NCI-H2029 treated with DMSO at 0.1 percent for 48 hours (cell line): ENCODE data around the gene GTPBP10.
"Not testable (repeated sequence)": the region's sequence is repeated elsewhere in the genome, so short reads cannot be mapped to it uniquely, and the experiment has no call there.

Source experiments
- DNase-seq: peaks from one replicate; lab custom pipeline; 2025; lab: John Stamatoyannopoulos, UW

GTPBP10 gene, protein sequence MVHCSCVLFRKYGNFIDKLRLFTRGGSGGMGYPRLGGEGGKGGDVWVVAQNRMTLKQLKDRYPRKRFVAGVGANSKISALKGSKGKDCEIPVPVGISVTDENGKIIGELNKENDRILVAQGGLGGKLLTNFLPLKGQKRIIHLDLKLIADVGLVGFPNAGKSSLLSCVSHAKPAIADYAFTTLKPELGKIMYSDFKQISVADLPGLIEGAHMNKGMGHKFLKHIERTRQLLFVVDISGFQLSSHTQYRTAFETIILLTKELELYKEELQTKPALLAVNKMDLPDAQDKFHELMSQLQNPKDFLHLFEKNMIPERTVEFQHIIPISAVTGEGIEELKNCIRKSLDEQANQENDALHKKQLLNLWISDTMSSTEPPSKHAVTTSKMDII

DNA sequence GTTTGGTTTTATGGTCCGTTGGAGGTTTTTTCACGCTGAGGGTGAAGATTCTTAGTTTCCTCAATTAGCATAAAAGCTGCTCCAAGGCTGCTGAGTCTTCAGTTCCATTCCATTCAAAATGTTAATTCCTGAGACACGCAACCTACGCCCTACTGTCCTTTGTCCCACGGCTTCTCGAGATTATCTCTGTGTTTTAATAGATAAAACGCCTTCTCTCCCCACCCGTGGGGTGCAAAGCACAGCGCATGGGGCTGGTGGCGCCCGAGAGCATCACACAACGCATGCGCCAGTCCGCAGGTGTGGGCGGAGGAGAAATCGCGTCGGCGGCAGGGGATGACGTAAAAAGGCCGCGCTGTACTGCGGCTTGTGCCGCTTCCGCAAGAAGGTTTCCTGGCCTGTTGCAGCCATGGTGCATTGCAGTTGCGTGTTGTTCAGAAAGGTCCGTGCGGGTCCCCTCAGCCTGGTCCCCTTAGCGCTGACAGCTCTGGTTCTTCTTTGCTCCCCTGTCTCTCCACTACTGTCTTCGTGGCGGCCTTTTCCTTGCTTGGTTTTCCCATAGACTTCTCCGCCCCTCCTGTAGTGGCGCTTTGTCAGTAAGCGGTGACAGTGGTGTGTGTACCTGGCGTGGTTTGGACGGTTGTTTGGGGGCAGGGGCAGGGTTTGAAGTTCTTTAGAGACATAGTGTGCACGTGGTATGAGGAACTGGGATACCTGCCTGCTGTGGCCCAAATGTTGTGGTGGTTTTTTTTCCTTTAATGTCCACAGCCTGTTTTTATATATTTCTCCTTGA lies at the start of gene GTPBP10:
Gene GTPBP10 (plus strand): TSS at position 381 of the 790 bp plus-strand sequence. CDS start 26 bp downstream, at position 407.
- DNase-seq, result peak; percentile 90

DNA sequence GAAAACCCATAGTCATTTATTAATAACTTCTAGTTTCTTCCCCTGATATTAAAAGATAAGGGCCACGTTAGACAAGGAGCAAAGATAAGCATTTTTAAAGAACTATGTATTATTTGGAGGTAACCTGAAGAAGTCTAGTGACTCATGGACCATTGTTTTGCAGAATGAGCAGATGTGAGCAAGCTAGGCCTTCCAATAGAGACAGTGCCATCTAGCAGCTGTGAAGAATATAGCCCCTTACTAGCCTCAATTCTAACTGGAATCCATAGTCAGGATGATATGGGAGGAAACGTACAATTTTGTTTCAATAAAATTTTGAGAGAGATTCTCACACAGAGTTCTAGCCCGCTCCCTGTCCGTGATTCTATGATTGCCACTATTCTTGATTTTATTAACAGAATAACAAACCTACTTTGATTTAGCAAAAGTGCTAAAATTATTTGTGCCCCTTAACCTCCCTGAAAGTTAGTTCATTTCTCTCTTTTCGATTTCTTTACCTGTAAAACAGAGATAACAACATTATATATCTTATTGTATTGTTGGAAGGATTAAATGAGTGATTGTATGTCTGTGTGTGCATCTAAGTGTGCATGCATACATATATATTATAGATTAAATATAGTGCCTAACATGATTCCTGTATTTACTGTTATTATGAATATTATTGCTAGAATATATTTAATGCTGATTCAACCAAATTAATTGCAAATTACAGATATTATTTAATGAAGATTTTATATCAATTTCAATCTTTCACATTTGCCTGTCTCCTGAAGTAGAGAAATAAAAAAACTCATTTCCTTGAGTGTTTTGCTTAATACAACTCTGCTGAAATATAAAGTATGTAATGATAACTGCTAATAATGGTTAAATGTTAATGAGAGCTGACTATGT lies 48.1 kb upstream of the GTPBP10 start:
- DNase-seq, result no peak

DNA sequence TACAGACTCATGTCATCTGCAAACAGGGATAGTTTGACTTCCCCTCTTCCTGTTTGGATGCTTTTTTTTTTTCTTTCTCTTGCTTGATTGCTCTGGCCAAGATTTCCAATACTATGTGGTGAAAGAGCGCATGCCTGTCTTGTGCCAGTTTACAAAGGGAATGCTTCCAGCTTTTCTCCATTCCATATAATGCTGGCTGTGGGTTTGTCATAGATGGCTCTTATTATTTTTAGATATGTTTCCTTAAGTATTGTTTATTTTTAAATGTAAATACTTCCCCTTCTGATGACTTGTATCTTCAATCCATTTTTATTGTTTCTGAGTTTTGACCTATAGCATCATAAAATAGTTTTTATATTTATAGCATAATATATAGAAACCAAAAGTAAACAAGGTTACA lies 43.3 kb upstream of the GTPBP10 start:
- no peak for DNase-seq

DNA sequence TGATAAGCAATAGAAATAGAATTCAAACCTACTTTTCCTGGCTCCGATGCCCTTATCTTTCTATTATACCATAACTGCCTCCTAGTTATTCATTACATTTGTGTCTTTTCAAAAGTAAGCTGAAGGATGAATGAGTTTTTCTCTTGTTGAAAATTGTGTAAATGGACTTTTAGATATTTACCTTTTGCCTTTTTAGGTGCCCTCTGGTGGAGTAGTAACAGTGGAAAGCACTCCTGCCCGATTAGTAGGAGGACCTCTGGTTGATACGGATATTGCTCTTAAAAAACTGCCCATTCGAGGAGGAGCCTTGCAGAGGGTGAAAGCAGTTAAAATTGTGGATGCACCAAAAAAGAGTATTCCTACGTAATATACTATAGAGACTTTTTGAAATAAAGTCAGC lies 36.6 kb upstream of the GTPBP10 start:
- no peak for DNase-seq

DNA sequence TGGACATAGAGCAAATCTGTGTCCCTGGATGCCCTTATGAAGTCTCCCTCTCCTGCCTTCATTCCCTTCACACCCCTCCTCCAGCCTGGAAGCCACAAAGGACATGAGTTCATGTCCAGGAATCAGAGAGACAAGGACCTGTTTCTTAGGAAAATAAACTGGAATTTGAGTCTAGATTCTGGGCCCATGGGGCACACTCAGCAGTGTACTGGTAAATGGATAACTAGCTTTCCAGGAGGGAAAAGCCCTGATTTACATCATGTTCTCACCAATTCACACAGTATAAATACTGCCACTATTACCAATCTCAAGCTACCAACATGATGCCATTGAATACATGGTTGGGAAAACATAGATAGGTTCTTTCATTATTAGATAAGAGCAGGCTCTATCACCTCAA lies 35.3 kb upstream of the GTPBP10 start:
- DNase-seq, result no peak

DNA sequence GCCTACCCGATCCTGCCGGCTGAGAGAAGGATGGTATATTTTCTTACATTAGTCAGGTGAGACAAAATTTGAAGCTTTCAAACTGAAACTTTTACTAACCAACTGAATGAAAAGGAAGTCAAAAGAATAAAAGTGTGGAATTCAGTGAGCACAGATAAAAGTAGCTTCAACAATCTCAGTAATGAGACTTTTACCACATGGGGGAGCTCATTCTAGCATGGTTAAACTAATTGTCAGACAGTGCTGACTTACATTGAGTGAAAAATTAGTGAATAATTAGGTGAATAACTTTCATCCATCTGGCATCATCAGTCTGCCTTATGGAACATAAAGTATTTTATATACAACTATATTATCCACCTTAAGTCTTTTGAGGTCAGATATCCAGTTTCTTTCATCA lies 33.8 kb upstream of the GTPBP10 start:
- DNase-seq, result no peak

DNA sequence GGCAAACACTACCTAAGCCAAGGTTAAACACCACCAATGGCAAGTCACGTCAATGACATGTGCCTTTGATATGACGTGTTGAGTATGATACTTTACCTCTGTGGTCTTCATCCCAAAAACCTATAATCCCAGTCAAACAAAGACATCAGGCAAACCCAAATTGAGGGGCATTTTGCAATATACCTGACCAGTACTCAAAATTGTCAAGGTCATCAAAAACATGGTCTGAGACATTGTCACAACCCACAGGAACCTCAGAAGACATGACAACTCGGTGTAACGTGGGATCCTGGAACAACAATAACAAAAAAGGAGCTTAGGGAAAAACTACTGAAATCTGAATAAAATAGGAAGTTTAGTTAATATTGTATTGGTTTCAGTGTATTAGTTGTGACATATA lies 32.6 kb upstream of the GTPBP10 start:
- no peak for DNase-seq

DNA sequence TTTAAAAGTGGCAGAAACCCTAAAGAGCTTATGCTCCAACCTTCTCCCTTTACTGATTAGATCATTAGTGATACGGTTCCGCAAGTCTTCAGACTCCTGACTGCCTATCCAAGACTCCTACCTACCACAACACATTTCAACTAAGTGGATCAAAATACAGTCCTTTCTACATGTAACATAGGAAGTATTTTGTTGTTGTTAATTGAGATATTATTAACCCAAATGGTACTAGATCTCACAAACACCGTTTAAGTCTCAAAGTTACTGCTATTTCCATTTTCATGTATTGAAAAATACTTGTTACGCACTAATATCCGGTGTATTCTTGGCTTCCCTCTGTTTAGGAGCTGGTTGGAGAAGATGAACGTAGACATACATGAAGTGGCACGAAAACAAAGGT lies 26.5 kb upstream of the GTPBP10 start:
- no peak for DNase-seq

DNA sequence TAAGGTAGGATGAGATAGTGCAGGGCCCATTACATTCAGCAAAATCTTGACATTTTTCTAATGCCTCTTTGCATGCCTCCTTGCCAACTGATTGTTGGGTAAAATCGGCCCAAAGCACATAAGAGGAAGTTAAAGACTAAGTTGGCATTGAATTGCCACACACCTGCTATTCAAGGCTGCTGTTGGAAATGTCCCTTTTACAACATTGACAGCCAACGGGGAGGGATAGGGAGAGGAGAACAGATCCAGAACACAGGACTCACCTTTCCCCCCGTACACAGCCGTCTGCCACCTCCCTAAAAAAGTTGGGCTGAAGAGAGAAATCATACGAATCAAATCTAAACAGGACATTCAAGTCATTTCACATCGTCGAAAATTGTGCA lies 26.1 kb upstream of the GTPBP10 start:
- DNase-seq, result no peak

DNA sequence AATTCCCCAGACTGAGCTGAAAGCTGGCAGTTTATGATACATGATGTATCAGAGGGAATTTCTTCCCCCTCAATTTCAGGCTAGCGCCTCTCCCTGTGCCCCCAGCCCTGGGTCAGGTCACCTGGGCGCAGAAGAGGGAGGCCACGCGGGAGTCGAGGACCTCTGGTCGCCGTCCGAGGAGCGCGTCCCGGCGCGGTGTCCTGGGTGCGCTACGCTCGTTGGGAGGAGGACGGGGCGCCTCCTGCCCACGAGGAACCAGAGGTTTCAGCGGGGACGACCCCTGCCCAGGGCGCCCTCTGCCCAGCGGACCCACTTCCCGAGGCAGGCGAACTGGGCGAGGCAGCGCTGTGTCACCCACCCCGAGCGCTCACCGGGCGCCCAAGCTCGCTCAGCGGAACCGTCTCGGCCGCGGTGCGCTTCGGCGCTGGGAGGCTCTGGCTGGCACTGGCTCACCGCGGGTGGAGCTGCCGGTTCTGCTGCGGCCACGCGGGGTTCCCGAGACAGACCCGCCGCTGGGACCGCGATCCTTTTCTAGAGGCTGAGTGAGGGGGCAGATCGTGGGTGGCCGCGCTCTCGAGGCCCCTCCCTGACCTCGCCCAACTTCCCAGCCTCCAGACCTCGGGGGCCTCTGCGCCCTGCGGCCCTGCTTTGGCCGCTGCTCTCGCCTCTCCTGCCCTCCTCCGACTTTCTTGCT lies 25.6 kb upstream of the GTPBP10 start, which contains the start of gene FAM237B:
Gene FAM237B (minus strand): TSS at position 504 of the 694 bp plus-strand sequence. CDS start 1,556 bp downstream, outside the sequence.
- no peak for DNase-seq

DNA sequence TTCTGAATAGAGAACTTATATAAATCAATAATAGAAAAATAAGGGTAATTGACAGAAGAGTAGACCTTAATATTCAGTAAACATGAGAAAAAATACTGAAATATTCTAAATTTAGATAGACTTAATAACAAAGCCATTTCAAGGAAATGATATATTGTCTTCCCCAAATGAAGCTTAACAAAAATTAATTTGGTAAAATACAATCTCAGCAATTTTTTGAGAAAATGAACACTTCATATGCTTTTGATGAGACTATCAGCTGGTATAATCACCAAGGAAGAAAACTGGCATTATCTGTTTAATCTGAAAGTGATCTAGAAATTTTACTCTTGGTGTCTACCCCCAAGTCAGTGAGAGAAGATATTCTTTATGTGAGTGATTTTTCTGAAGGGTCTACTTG lies 23.7 kb upstream of the GTPBP10 start:
- DNase-seq, result no peak

DNA sequence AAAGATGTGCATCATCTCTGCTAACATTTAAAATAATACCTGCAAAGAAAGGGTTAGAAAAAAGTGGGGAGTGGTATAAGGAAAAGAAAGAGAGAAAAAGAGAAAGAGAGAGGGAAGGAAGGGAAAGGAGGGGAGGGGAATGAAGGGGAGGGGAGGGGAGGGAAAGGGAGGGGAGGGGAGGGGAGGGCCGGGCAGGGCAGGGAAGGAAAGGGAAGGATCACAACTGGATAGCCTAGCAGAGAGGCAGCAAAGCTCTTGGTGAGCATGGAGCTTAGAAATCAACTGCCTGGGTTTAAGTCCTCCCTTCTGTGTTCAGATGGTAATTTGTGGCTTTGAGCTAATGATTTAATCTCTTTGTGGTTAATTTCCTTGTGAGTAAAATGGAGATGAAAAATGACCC lies 20.0 kb upstream of the GTPBP10 start:
- DNase-seq, result no peak

DNA sequence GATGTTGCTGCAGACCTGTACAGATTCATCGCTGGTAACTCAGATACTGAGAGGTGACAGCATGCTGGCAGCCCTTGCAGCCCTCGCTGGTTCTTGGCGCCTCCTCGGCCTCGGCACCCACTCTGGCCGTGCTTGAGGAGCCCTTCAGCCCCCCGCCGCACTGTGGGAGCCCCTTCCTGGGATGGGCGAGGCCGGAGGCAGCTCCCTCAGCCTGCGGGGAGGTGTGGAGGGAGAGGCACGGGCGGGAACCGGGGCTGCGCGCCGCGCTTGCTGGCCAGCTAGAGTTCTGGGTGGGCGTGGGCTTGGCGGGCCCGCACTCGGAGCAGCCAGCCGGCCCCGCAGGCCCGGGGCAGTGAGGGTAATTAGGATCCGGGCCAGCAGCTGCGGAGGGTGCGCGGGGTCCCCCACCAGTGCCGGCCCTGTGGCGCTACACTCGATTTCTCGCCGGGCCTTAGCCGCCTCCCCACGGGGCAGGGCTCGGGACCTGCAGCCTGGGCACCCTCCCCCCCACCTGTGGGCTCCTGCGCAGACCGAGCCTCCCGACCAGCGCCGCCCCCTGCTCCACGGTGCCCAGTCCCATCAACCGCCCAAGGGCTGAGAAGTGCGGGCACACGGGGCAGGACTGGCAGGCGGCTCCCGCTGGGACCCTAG lies 12.2 kb upstream of the GTPBP10 start:
- DNase-seq, result no peak

DNA sequence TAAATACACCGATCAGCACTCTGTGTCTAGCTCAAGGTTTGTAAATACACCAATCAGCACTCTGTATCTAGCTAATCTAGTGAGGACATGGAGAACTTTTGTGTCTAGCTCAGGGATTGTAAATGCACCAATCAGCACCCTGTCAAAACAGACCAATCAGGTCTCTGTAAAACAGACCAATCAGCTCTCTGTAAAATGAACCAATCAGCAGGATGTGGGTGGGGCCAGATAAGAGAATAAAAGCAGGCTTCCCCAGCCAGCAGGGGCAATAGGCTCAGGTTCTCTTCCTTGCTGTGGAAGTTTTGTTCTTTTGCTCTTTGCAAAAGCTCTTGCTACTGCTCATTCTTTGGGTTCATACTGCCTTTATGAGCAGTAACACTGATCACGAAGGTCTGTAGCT lies 11.6 kb upstream of the GTPBP10 start:
- not testable (repeated sequence) for DNase-seq

DNA sequence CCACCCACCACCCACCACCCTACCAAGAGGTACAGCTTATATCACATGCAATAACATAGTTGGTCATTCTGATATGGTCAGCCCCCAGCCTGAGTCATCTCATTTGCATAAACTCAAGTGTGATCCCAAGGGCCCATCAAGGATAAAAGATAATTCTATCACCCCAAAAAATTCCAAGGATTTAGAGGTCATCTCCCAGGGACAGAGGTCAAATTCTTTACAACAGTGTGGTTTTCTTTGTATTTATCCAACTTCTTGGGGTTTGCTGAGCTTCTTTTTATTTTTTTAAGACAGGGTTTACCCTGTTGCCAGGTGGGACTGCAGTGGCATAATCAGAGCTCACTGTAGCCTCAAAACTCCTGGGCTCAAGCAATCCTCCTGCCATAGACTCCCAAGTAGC lies 9.4 kb upstream of the GTPBP10 start:
- DNase-seq, result no peak

DNA sequence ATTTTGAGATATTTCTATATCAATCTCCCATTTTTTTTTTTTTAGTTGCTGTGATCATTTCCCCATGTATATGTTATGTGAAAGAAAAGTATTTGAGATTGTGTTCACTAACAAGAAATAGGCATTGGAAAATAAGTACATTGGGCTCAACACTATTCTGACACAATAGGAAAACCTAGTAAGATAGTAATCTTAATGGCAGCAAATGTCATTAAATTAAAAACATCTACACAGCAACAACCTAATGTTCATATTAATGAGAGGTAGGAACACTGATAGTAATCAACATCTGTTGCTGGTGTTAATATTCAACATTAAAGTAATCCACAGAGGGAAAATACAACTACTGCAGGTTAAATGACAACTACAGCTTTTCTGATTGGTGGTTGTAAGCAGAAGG lies 1.5 kb upstream of the GTPBP10 start:
- DNase-seq, result no peak

DNA sequence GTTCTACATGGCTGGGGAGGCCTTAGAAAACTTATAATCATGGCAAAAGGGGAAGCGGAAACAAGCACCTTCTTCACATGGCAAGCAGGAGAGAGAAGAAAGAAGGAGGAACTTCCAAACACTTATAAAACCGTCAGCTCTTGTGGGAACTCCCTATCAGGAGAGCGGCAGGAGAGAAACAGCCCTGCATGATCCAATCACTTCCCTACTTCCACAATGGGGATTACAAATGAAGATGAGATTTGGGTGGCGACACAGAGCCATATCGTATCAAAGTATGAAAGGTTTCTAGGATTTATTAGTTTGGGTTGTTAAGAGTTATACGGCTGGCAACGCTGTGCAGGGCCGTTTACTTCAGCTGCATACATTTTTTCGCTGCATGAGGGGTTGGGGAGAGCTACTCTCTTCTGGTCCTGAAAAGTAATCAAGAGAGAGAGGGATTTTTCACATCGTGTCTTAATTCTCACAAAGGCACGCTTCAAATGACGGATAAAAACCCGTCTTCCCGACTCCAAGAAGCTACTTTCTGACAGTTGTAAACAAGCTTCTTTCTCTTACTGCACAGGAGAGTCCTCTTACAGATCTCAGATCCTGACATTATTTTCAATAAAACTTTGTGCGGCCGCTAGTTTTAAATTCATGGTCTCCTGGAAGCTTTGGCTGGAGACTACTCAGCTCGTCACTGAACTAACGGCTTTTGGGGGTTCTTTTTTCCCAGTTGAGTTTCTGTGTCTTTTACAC lies 751 bp upstream of the GTPBP10 start:
- peak; percentile 43 for DNase-seq

DNA sequence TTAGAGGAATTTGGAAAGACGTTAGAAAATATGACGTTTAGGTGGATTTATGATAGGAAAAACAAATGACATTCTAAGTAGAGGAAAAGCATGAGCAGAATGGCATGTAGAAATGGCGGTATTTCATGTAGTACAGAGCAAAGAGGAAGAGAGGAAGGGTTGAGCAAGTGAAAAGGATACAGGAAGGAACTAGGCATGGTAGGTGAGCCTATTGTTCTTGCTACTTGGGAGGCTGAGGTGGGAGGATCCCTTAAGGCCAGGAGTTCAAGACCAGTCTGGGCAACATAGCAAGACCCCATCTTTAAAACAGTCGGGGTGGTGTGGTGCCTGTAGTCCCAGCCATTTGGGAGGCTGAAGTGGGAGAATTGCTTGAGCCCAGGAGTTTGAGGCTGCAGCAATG lies 1.2 kb downstream of the GTPBP10 start:
- DNase-seq, result no peak

DNA sequence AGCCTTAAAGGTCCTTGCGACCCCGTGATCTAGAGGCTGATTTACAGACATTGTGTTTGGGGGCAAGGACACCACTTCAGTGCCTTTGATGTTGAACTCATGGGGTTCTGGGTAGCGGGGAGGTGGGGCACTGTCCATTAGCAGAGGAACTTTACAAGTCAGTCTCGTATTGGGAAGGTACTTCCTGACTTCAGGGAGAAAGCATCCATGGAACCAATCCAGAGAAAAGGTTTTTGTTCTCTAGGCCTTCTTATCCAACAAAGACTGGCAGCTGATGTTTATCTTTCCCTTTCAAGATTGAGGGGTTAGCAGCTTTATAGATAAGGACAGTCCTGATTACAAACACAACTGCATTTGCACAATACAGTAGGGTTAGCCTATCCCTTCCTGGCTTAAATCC lies 2.8 kb downstream of the GTPBP10 start:
- DNase-seq, result no peak

DNA sequence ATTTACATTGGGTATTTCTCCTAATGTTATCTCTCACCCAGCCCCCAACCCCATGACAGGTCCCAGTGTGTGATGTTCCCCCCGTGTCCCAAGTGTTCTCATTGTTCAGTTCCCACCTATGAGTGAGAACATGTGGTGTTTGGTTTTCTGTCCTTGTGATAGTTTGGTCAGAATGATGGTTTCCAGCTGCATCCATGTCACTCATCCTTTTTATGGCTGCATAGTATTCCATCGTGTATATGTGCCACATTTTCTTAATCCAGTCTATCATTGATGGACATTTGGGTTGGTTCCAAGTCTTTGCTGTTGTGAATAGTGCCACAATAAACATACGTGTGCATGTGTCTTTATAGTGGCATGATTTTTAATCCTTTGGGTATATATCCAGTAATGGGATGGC lies 3.5 kb downstream of the GTPBP10 start:
- DNase-seq, result not testable (repeated sequence)
